Fibroblast of lung (primary cell): ENCODE results near the gene ABHD18.

Experiments used
- EZH2 ChIP-seq: IDR thresholded peaks from 2 replicates; pipeline ENCODE4 v1.5.1; 2012; ENCODE audit warnings: low read length, control low read depth, mild to moderate bottlenecking; ENCODE audit errors: missing control alignments
- TF ChIP-seq, protein P1 (sequence below), 2 donors: IDR thresholded peaks in 1 of 2; conservative IDR thresholded peaks in 1 of 2; 1 replicate in 1 of 2; 2 replicates in 1 of 2; pipeline ENCODE4 v1.5.1; 2011 to 2012; ENCODE audit warnings: low read length in 2 of 2, control low read depth in 1 of 2, inconsistent platforms in 1 of 2, low read depth in 1 of 2, mild to moderate bottlenecking in 1 of 2

GRCh38 chr4:127957105-127957504 is 8.1 kb upstream of the ABHD18 start:
- TF ChIP-seq, protein P1, sequence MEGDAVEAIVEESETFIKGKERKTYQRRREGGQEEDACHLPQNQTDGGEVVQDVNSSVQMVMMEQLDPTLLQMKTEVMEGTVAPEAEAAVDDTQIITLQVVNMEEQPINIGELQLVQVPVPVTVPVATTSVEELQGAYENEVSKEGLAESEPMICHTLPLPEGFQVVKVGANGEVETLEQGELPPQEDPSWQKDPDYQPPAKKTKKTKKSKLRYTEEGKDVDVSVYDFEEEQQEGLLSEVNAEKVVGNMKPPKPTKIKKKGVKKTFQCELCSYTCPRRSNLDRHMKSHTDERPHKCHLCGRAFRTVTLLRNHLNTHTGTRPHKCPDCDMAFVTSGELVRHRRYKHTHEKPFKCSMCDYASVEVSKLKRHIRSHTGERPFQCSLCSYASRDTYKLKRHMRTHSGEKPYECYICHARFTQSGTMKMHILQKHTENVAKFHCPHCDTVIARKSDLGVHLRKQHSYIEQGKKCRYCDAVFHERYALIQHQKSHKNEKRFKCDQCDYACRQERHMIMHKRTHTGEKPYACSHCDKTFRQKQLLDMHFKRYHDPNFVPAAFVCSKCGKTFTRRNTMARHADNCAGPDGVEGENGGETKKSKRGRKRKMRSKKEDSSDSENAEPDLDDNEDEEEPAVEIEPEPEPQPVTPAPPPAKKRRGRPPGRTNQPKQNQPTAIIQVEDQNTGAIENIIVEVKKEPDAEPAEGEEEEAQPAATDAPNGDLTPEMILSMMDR (conservative IDR thresholded peaks at IDR 0.05 in 1 of 2, IDR thresholded peaks at IDR 0.05 in 1 of 2; ENCODE audit: low read depth in 1 of 2, low read length in 2 of 2): no peak
- TF ChIP-seq EZH2: no peak
